Caco-2 (cell line): ENCODE data around the gene PER2. TPM values are rescaled to one million over a fixed set of nuclear protein-coding genes. Genes with fewer than 3 reads are reported as not detected.

Experiments
- BruUV-seq: library from RNA; stranded (reverse); fragments of 400-500 nt; replicated peaks from 2 replicates; lab custom pipeline; 2021; lab: Mats Ljungman, UMichigan
- CTCF ChIA-PET: fragments of 300-600 bp; sonication (Branson Sonifier 250); formaldehyde crosslinking; loops from one replicate; lab custom pipeline; 2022; ENCODE audit warnings: antibody characterized with exemption; lab: Charles Lee
- POLR2A ChIA-PET: fragments of 300-600 bp; sonication (Branson Sonifier 250); formaldehyde crosslinking; loops from one replicate; lab custom pipeline; 2022; ENCODE audit warnings: antibody characterized with exemption; lab: Charles Lee
- DNase-seq, 2 experiments: peaks; one replicate each; pipeline versions ENCODE4 v3.0.0 to v3.0.0-alpha.2; 2020 to 2022
- H3K27me3 ChIP-seq: replicated peaks from 2 replicates; pipeline ENCODE4 v1.6.0; 2011; ENCODE audit warnings: low read length; ENCODE audit not compliant: control insufficient read depth, insufficient read depth
- H3K36me3 ChIP-seq: 2 replicates; pipeline ENCODE4 v1.5.1; 2011; ENCODE audit warnings: low read length; ENCODE audit not compliant: control insufficient read depth, insufficient read depth
- H3K4me1 ChIP-seq: fragments of 250-450 bp; sonication (Bioruptor Pico); 2 replicates; pipeline ENCODE4 v1.5.1; 2020; ENCODE audit warnings: mild to moderate bottlenecking
- H3K4me3 ChIP-seq: 2 replicates; pipeline ENCODE4 v1.5.1; 2011; ENCODE audit warnings: low read depth, mild to moderate bottlenecking, control low read depth, low read length
- H3K9me3 ChIP-seq: fragments of 250-450 bp; sonication (Bioruptor Pico); 2 replicates; pipeline ENCODE4 v1.5.1; 2020; ENCODE audit warnings: mild to moderate bottlenecking, moderate library complexity
- H3K27ac Mint-ChIP-seq: one replicate; pipeline ENCODE4 v1.8.0; 2022; ENCODE audit warnings: mixed read lengths; ENCODE audit not compliant: unreplicated experiment
- H3K27me3 Mint-ChIP-seq: one replicate; pipeline ENCODE4 v1.8.0; 2022; ENCODE audit warnings: mixed read lengths; ENCODE audit not compliant: insufficient read depth, unreplicated experiment
- H3K36me3 Mint-ChIP-seq: one replicate; pipeline ENCODE4 v1.8.0; 2022; ENCODE audit warnings: mild to moderate bottlenecking, mixed read lengths; ENCODE audit not compliant: insufficient read depth, unreplicated experiment
- H3K4me1 Mint-ChIP-seq: one replicate; pipeline ENCODE4 v1.8.0; 2022; ENCODE audit warnings: low read depth, mixed read lengths; ENCODE audit not compliant: unreplicated experiment
- H3K4me3 Mint-ChIP-seq: one replicate; pipeline ENCODE4 v1.8.0; 2022; ENCODE audit warnings: mild to moderate bottlenecking, moderate library complexity, mixed read lengths; ENCODE audit not compliant: unreplicated experiment
- H3K9me3 Mint-ChIP-seq: one replicate; pipeline ENCODE4 v1.8.0; 2022; ENCODE audit warnings: mixed read lengths; ENCODE audit not compliant: unreplicated experiment
- CTCF ChIP-seq, 2 experiments: fragments of 200-600 bp in 1 of 2; IDR thresholded peaks; 1 replicate in 1 of 2; 2 replicates in 1 of 2; pipeline versions ENCODE4 v1.5.1 to v1.8.0; 2011 to 2022; ENCODE audit warnings: antibody characterized with exemption in 1 of 2, control low read depth in 1 of 2, inconsistent platforms in 1 of 2, low read depth in 1 of 2, low read length in 1 of 2, mild to moderate bottlenecking in 1 of 2, moderate library complexity in 1 of 2; ENCODE audit not compliant: insufficient read depth in 1 of 2, severe bottlenecking in 1 of 2, unreplicated experiment in 1 of 2
- intact Hi-C: fragments of 100-400 bp; cut with micrococcal nuclease; formaldehyde crosslinking; loops from one replicate; pipeline ENCODE4 v1.10.0; 2022; ENCODE audit not compliant: unreplicated experiment
- total RNA-seq: library from RNA; stranded (reverse); gene quantifications from 2 replicates; pipeline ENCODE4 v1.2.3, GENCODE V29; 2022

Gene PER2
- total RNA-seq, 1 experiment from 2014 or later: 12.2 TPM

- peaks cover 8% of the 10 kb centered on the region for H3K4me1 Mint-ChIP-seq
- H3K36me3 ChIP-seq: no peaks in the 10 kb centered on the region
- ChIA-PET POLR2A (interaction anchor here (1.1 to 1.6 kb wide), 2 partner anchors 13 to 15 kb away, joined by 3 read pairs; no protein-coding TSS in a partner anchor), CTCF (interaction anchor here (2.2 kb wide), 1 partner anchor 22 kb away, joined by 7 read pairs; no protein-coding TSS in a partner anchor)
- H3K27me3 Mint-ChIP-seq: no peaks in the 10 kb centered on the region
- no peak for DNase-seq
- peaks cover 40% of the 10 kb centered on the region for H3K4me1 ChIP-seq
- peaks cover 24% of the 10 kb centered on the region for H3K36me3 Mint-ChIP-seq
- H3K27me3 ChIP-seq: no peaks in the 10 kb centered on the region
- H3K4me3 ChIP-seq: peak overlapping the region; percentile 3; the same call in 1 of the 2 replicates
- no TSS peak for BruUV-seq
- no peaks in the 10 kb centered on the region for H3K9me3 ChIP-seq
- peak overlapping the region; percentile 91 for H3K27ac Mint-ChIP-seq
- intact Hi-C loops: loop anchor here (1.0 kb wide), 1 partner anchor 14 kb away; no protein-coding TSS in a partner anchor
- H3K9me3 Mint-ChIP-seq: peaks cover 10% of the 10 kb centered on the region
- H3K4me3 Mint-ChIP-seq: peak overlapping the region; percentile 47
- TF ChIP-seq CTCF (IDR thresholded peaks at IDR 0.05; ENCODE audit: insufficient read depth in 1 of 2, low read depth in 1 of 2, low read length in 1 of 2, severe bottlenecking in 1 of 2, unreplicated experiment in 1 of 2): no peak
These were observed 3.5 kb downstream of the PER2 start for GRCh38 chr2:238284802-238285515.

DNA sequence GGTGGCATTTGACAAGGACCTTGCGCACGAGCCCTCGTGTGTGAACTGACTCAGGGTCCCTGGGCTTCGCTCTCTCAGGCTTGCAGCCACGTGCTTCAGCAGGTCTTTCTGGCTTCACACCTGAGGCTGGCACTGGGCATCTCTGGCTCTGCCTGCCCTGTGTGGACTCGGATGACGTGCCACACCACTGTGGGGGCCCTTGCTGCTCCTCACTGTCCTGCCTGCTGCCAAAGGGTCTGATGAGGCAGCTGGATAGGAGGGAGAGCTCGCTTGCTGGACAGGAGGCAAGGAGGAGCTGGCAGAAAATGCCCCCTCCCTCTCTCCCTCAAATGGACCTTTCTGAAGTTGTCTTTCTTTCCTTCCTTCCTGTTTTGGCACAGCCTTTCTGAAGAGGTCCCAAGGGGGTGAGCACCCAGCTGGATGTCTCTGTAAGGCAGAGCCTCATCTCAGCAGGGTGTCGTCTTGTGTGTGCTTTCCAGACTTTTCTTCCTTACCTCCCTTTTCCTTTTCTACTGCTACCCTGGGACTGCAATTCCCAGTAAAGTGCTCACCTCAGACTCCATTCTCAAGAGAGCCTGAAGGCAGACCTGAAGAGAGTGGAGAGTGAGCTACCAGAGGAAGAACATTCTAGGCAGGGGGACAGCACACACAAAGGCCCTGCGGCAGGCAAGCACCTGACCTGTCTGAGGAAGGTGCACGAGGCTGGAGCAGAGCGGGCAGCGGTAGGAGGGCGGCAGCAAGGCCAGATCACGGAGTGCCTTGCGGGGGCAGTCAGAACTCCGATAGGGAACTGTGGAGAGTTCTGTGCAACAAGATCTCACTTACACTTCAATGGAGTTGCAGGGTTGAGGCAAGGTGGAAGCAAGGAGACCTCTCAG, 5.3 kb downstream of the PER2 start:
- ChIA-PET POLR2A (no interaction called here), CTCF (no interaction called here)
- Mint-ChIP-seq H3K4me1 (peaks cover 8% of the 10 kb centered on the region), H3K36me3 (peaks cover 13% of the 10 kb centered on the region), H3K4me3 (no peak overlapping the region), H3K9me3 (peaks cover 10% of the 10 kb centered on the region), H3K27me3 (no peaks in the 10 kb centered on the region), H3K27ac (no peak overlapping the region)
- no peak overlapping the region for H3K4me3 ChIP-seq
- H3K36me3 ChIP-seq: no peaks in the 10 kb centered on the region
- DNase-seq: no peak
- H3K4me1 ChIP-seq: peaks cover 40% of the 10 kb centered on the region
- intact Hi-C loops: no loop called here
- H3K9me3 ChIP-seq: no peaks in the 10 kb centered on the region
- TF ChIP-seq CTCF (IDR thresholded peaks at IDR 0.05; ENCODE audit: insufficient read depth in 1 of 2, low read depth in 1 of 2, low read length in 1 of 2, severe bottlenecking in 1 of 2, unreplicated experiment in 1 of 2): no peak
- no peaks in the 10 kb centered on the region for H3K27me3 ChIP-seq
- no TSS peak for BruUV-seq

DNA sequence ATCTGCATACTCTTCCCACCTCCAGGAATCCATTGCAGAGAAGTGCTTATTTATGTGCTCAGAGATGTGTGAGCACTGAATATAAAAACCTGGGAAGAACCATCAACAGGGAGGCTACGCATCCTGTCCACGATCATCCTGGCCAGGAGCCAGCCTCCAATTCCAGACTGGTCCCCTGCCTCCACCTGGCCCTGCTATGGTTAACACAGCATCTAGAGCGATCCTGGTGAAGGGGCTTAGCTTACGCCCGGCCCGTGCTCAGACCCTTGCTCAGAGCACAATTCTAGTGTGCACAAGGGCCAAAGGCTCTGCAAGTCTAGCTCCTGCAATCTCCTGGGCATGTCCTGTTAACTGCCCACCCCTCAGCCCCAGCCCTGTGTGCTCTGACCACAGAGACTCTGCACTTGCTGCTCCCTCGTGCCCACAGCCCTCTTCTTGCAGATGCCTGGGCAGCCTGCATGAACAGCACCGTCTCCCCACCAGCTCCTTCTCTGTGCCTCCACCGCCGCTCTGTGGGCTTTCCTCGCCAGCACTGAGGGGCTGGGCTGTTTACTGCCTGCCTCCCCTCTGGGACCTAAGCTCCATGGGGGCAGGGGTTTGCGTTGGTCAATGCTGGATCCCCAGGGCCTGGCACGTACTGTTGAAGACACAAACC, 6.5 kb downstream of the PER2 start:
- CTCF ChIA-PET: interaction anchor here (1.1 kb wide), 1 partner anchor 19 kb away, joined by 4 read pairs; no protein-coding TSS in a partner anchor

More for the DNA sequence above, 6.5 kb downstream of the PER2 start:
- Histone ChIP-seq H3K4me1 (peaks cover 30% of the 10 kb centered on the region), H3K4me3 (no peak overlapping the region), H3K9me3 (no peaks in the 10 kb centered on the region), H3K27me3 (no peaks in the 10 kb centered on the region), H3K36me3 (no peaks in the 10 kb centered on the region)
- no peak for TF ChIP-seq CTCF (IDR thresholded peaks at IDR 0.05; ENCODE audit: insufficient read depth in 1 of 2, low read depth in 1 of 2, low read length in 1 of 2, severe bottlenecking in 1 of 2, unreplicated experiment in 1 of 2)
- peaks cover 10% of the 10 kb centered on the region for H3K9me3 Mint-ChIP-seq
- peaks cover 15% of the 10 kb centered on the region for H3K36me3 Mint-ChIP-seq
- no peak overlapping the region for H3K27ac Mint-ChIP-seq
- no peak for DNase-seq
- H3K4me3 Mint-ChIP-seq: no peak overlapping the region
- peaks cover 8% of the 10 kb centered on the region for H3K4me1 Mint-ChIP-seq
- no peaks in the 10 kb centered on the region for H3K27me3 Mint-ChIP-seq
- POLR2A ChIA-PET: no interaction called here
- intact Hi-C loops: no loop called here
- no TSS peak for BruUV-seq
